ENCODE data around the gene NLGN4Y. TPM values are rescaled to one million over a fixed set of nuclear protein-coding genes. Genes with fewer than 3 reads are reported as not detected.

Gene NLGN4Y
- total RNA-seq, 1 donor from 2014 or later = not detected

GRCh38 chrY:14644157-14644952, 120.0 kb downstream of the NLGN4Y start:
- H3K4me3 Mint-ChIP-seq = no peak overlapping the region
- no peaks in the 10 kb centered on the region for H3K4me1 Mint-ChIP-seq
- H3K27me3 Mint-ChIP-seq (ENCODE audit: low read depth) = no peaks in the 10 kb centered on the region
- no peak overlapping the region for H3K27ac Mint-ChIP-seq
- DNase-seq (ENCODE audit: low spot score in 2 of 2, unreplicated experiment in 2 of 2) = no peak
- no peaks in the 10 kb centered on the region for H3K9me3 Mint-ChIP-seq
- H3K36me3 Mint-ChIP-seq = no peaks in the 10 kb centered on the region
- TF ChIP-seq, protein P1, sequence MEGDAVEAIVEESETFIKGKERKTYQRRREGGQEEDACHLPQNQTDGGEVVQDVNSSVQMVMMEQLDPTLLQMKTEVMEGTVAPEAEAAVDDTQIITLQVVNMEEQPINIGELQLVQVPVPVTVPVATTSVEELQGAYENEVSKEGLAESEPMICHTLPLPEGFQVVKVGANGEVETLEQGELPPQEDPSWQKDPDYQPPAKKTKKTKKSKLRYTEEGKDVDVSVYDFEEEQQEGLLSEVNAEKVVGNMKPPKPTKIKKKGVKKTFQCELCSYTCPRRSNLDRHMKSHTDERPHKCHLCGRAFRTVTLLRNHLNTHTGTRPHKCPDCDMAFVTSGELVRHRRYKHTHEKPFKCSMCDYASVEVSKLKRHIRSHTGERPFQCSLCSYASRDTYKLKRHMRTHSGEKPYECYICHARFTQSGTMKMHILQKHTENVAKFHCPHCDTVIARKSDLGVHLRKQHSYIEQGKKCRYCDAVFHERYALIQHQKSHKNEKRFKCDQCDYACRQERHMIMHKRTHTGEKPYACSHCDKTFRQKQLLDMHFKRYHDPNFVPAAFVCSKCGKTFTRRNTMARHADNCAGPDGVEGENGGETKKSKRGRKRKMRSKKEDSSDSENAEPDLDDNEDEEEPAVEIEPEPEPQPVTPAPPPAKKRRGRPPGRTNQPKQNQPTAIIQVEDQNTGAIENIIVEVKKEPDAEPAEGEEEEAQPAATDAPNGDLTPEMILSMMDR (IDR thresholded peaks at IDR 0.05; ENCODE audit: unreplicated experiment) = no peak

DNA sequence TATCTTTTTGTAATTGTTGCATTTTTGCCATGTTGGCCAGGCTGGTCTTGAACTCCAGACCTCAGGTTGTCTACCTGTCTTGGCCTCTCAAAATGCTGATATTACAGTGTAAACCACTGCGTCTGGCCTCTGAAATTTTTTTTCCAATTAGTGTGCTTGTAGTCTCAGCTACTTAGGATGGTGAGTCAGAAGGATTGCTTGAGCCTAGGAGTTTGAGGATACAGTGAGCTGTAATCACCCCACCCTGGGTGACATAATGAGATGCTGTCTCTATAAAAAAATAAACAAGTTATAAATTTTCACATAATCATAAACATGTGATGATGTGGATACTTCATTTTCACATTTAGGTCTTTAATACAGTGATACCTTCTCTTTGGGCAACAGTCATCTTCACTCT, 154.9 kb downstream of the NLGN4Y start:
- no peaks in the 10 kb centered on the region for H3K36me3 Mint-ChIP-seq
- H3K4me1 Mint-ChIP-seq = no peaks in the 10 kb centered on the region
- no peak for DNase-seq (ENCODE audit: low spot score in 2 of 2, unreplicated experiment in 2 of 2)
- no peak overlapping the region for H3K27ac Mint-ChIP-seq
- TF ChIP-seq, protein P1 (IDR thresholded peaks at IDR 0.05; ENCODE audit: unreplicated experiment) = no peak
- H3K4me3 Mint-ChIP-seq = no peak overlapping the region
- no peaks in the 10 kb centered on the region for H3K9me3 Mint-ChIP-seq
- H3K27me3 Mint-ChIP-seq (ENCODE audit: low read depth) = no peaks in the 10 kb centered on the region

GRCh38 chrY:14694543-14694942, 170.2 kb downstream of the NLGN4Y start:
- DNase-seq (ENCODE audit: low spot score in 2 of 2, unreplicated experiment in 2 of 2) = no peak
- no peaks in the 10 kb centered on the region for H3K36me3 Mint-ChIP-seq
- TF ChIP-seq, protein P1 (IDR thresholded peaks at IDR 0.05; ENCODE audit: unreplicated experiment) = no peak
- H3K4me1 Mint-ChIP-seq = no peaks in the 10 kb centered on the region
- no peak overlapping the region for H3K4me3 Mint-ChIP-seq
- no peaks in the 10 kb centered on the region for H3K27me3 Mint-ChIP-seq (ENCODE audit: low read depth)
- no peak overlapping the region for H3K27ac Mint-ChIP-seq
- H3K9me3 Mint-ChIP-seq = no peaks in the 10 kb centered on the region

DNA sequence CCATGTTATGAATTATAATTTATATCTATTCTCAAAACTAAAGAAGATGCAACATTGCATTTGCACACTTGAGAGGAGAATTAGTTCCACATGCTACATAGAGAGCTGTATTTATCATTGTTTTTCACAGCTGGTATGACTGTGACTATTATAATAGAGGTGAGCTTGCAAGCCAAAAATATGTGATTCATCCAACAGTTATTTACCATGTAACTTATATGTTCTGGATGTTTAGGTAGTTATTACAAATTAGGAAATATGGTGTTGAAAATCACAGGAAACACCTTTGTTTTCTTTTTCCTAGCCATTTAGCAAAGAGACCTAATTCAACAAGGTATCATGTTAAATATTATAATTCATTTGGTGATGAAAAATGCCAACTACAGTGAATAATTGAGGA, 183.8 kb downstream of the NLGN4Y start:
- Mint-ChIP-seq H3K27ac (no peak overlapping the region), H3K36me3 (no peaks in the 10 kb centered on the region), H3K4me1 (no peaks in the 10 kb centered on the region), H3K27me3 (ENCODE audit: low read depth) (no peaks in the 10 kb centered on the region), H3K4me3 (no peak overlapping the region), H3K9me3 (no peaks in the 10 kb centered on the region)
- TF ChIP-seq, protein P1 (IDR thresholded peaks at IDR 0.05; ENCODE audit: unreplicated experiment) = no peak
- DNase-seq (ENCODE audit: low spot score in 2 of 2, unreplicated experiment in 2 of 2) = no peak

DNA sequence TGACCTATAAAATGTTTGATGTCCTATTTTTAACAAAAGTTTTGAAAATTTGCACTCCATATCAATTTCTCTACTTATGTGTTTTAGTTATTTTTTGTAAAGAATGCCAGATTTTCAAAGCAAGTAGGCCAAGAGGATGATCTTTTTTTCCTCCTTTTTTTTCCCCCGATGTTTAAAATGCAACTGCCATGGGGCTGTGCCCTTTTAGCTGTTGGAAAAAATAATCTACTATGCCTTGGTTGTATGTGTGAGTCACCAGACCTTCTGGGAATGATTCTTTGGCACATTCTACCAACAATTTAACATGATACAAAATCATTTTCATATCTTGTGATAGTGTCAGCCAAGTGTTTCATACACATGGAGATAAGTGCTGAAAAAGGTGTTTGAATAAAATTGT, 217.3 kb downstream of the NLGN4Y start:
- H3K9me3 Mint-ChIP-seq = no peaks in the 10 kb centered on the region
- no peak overlapping the region for H3K27ac Mint-ChIP-seq
- H3K27me3 Mint-ChIP-seq (ENCODE audit: low read depth) = no peaks in the 10 kb centered on the region
- DNase-seq (ENCODE audit: low spot score in 2 of 2, unreplicated experiment in 2 of 2) = no peak
- no peak overlapping the region for H3K4me3 Mint-ChIP-seq
- TF ChIP-seq, protein P1 (IDR thresholded peaks at IDR 0.05; ENCODE audit: unreplicated experiment) = no peak
- H3K4me1 Mint-ChIP-seq = no peaks in the 10 kb centered on the region
- no peaks in the 10 kb centered on the region for H3K36me3 Mint-ChIP-seq

All from mesothelial cell of epicardium (in vitro differentiated cells).